Renal pelvis (tissue), 4 donors: ENCODE data around the gene OCA2. TPM values are rescaled to one million over a fixed set of nuclear protein-coding genes. Genes with fewer than 3 reads are reported as not detected.

ENCODE experiments used
- DNase-seq: peaks from one replicate; pipeline ENCODE4 v3.0.0-alpha.2; 2013
- polyA plus RNA-seq, 3 donors: library from polyadenylated mRNA; unstranded; fragments of 120-200 nt; gene quantifications; one replicate each; pipeline ENCODE4 v1.2.1, GENCODE V29; 2013; ENCODE audit not compliant: insufficient read length in 3 of 3

OCA2 gene
- polyA plus RNA-seq, 3 donors: 8.2 to 9.9 (median 9.0) TPM

- no peak for DNase-seq
Measured at GRCh38 chr15:27824841-27825422, 274.2 kb downstream of the OCA2 start.

GRCh38 chr15:27821273-27821672, 277.8 kb downstream of the OCA2 start:
- no peak for DNase-seq

- no peak for DNase-seq
Measured at GRCh38 chr15:27820722-27821121, 278.4 kb downstream of the OCA2 start.

- DNase-seq: no peak
Measured at GRCh38 chr15:27820232-27820631, 278.9 kb downstream of the OCA2 start.

GRCh38 chr15:27817258-27817657, 281.9 kb downstream of the OCA2 start:
- DNase-seq: no peak

GRCh38 chr15:27816790-27817189, 282.3 kb downstream of the OCA2 start:
- DNase-seq: no peak

- no peak for DNase-seq
Measured at GRCh38 chr15:27815035-27815434, 284.1 kb downstream of the OCA2 start.

- DNase-seq: no peak
Measured at GRCh38 chr15:27813139-27813538, 286.0 kb downstream of the OCA2 start.

- no peak for DNase-seq
Measured at GRCh38 chr15:27808182-27808581, 290.9 kb downstream of the OCA2 start.

GRCh38 chr15:27807335-27807734, 291.8 kb downstream of the OCA2 start:
- no peak for DNase-seq

- DNase-seq: no peak
Measured at GRCh38 chr15:27806396-27806795, 292.7 kb downstream of the OCA2 start.

GRCh38 chr15:27805261-27806220, 293.6 kb downstream of the OCA2 start:
- DNase-seq: no peak

GRCh38 chr15:27804569-27805260, 294.4 kb downstream of the OCA2 start:
- DNase-seq: no peak

GRCh38 chr15:27798807-27799206, 300.3 kb downstream of the OCA2 start:
- DNase-seq: no peak

- no peak for DNase-seq
Measured at GRCh38 chr15:27797765-27798164, 301.4 kb downstream of the OCA2 start.

- no peak for DNase-seq
Measured at GRCh38 chr15:27796405-27797320, 302.5 kb downstream of the OCA2 start.

- DNase-seq: no peak
Measured at GRCh38 chr15:27792756-27793264, 306.3 kb downstream of the OCA2 start.

- no peak for DNase-seq
Measured at GRCh38 chr15:27790270-27790669, 308.8 kb downstream of the OCA2 start.

GRCh38 chr15:27787931-27788330, 311.2 kb downstream of the OCA2 start:
- DNase-seq: no peak

- no peak for DNase-seq
Measured at GRCh38 chr15:27784107-27784506, 315.0 kb downstream of the OCA2 start.

GRCh38 chr15:27783678-27784077, 315.4 kb downstream of the OCA2 start:
- DNase-seq: no peak
